ENCODE measurements around the gene ATP5MC3. TPM values are rescaled to one million over a fixed set of nuclear protein-coding genes. Genes with fewer than 3 reads are reported as not detected.
A peak's percentile ranks its signal among the peaks of the same experiment; 100 is the strongest.

ATP5MC3 gene
- total RNA-seq, 1 experiment from 2014 or later = 287 TPM

- H3K4me3 ChIP-seq (ENCODE audit: low read depth in 2 of 2, low read length in 2 of 2) = peak overlapping the region; percentile 76 to 99; a peak in 3 of 4 replicates
- no peaks in the 10 kb centered on the region for H3K9me3 ChIP-seq (ENCODE audit: control insufficient read depth, insufficient read depth, low read depth, low read length)
- ATAC-seq (no peak), DNase-seq (ENCODE audit: low read depth, low spot score) (no peak)
- in situ Hi-C loops (cut with HindIII; ENCODE audit: low pct_unique_long_range_greater_than_20kb, low sequenced_read_pairs) = no loop called here
- BruUV-seq (replicated peaks) = no TSS peak
- ChIA-PET CTCF (no interaction called here), POLR2A (interaction anchor here (0.7 to 1.2 kb wide), 3 partner anchors 16 to 128 kb away, joined by 3 read pairs; no protein-coding TSS in a partner anchor)
- no peak for TF ChIP-seq POLR2AphosphoS5 (IDR thresholded peaks at IDR 0.05; ENCODE audit: low read depth, low read length)
- TF ChIP-seq TCF7L2 (IDR thresholded peaks at IDR 0.05; ENCODE audit: low read depth, low read length) = no peak
- H3K27ac ChIP-seq (ENCODE audit: low read length) = peak overlapping the region; percentile 97
- peaks cover 7% of the 10 kb centered on the region for H3K36me3 ChIP-seq (ENCODE audit: control insufficient read depth, insufficient read depth, low read length)
- H3K4me1 ChIP-seq (ENCODE audit: control insufficient read depth, insufficient read depth, low read length) = peaks cover 13% of the 10 kb centered on the region
- H3K27me3 ChIP-seq (ENCODE audit: control insufficient read depth, insufficient read depth, low read length) = no peaks in the 10 kb centered on the region
- intact Hi-C loops (cut with micrococcal nuclease; ENCODE audit: unreplicated experiment) = no loop called here
These were observed 15.2 kb downstream of the ATP5MC3 start for GRCh38 chr2:175166216-175166824.

GRCh38 chr2:175164235-175164634 lies 17.3 kb downstream of the ATP5MC3 start:
- Histone ChIP-seq H3K27ac (ENCODE audit: low read length) (no peak overlapping the region), H3K4me3 (ENCODE audit: low read depth in 2 of 2, low read length in 2 of 2) (no peak overlapping the region), H3K36me3 (ENCODE audit: control insufficient read depth, insufficient read depth, low read length) (peaks cover 7% of the 10 kb centered on the region), H3K27me3 (ENCODE audit: control insufficient read depth, insufficient read depth, low read length) (no peaks in the 10 kb centered on the region), H3K4me1 (ENCODE audit: control insufficient read depth, insufficient read depth, low read length) (peaks cover 7% of the 10 kb centered on the region), H3K9me3 (ENCODE audit: control insufficient read depth, insufficient read depth, low read depth, low read length) (no peaks in the 10 kb centered on the region)
- CTCF ChIA-PET = no interaction called here
- no peak for DNase-seq (ENCODE audit: low read depth, low spot score)
- POLR2A ChIA-PET = no interaction called here
- no peak for ATAC-seq
- no TSS peak for BruUV-seq (replicated peaks)
- intact Hi-C loops (cut with micrococcal nuclease; ENCODE audit: unreplicated experiment) = no loop called here
- in situ Hi-C loops (cut with HindIII; ENCODE audit: low pct_unique_long_range_greater_than_20kb, low sequenced_read_pairs) = no loop called here
- TF ChIP-seq CTCF (IDR thresholded peaks at IDR 0.05) = no peak
- TF ChIP-seq POLR2AphosphoS5 (IDR thresholded peaks at IDR 0.05; ENCODE audit: low read depth, low read length) = no peak
- TF ChIP-seq TCF7L2 (IDR thresholded peaks at IDR 0.05; ENCODE audit: low read depth, low read length) = no peak
- TF ChIP-seq REST (IDR thresholded peaks at IDR 0.05; ENCODE audit: insufficient read depth in 1 of 2, low read depth in 2 of 2, low read length in 1 of 2) = no peak
- no peak for TF ChIP-seq SIN3A (IDR thresholded peaks at IDR 0.05; ENCODE audit: borderline replicate concordance, insufficient read depth, low read depth, low read length)

- H3K4me1 ChIP-seq (ENCODE audit: control insufficient read depth, insufficient read depth, low read length) = peaks cover 12% of the 10 kb centered on the region; the same call in 1 of the 2 replicates
- no peak overlapping the region for H3K27ac ChIP-seq (ENCODE audit: low read length)
- no peak overlapping the region for H3K4me3 ChIP-seq (ENCODE audit: low read depth in 2 of 2, low read length in 2 of 2)
- intact Hi-C loops (cut with micrococcal nuclease; ENCODE audit: unreplicated experiment) = no loop called here
- no peak for ATAC-seq
- in situ Hi-C loops (cut with HindIII; ENCODE audit: low pct_unique_long_range_greater_than_20kb, low sequenced_read_pairs) = no loop called here
- no peaks in the 10 kb centered on the region for H3K27me3 ChIP-seq (ENCODE audit: control insufficient read depth, insufficient read depth, low read length)
- ChIA-PET POLR2A (interaction anchor here (1.0 kb wide), 1 partner anchor 10 kb away, joined by 3 read pairs; the partner anchor contains the start of gene ATF2), CTCF (no interaction called here)
- no peaks in the 10 kb centered on the region for H3K36me3 ChIP-seq (ENCODE audit: control insufficient read depth, insufficient read depth, low read length)
- DNase-seq (ENCODE audit: low read depth, low spot score) = no peak
- no peaks in the 10 kb centered on the region for H3K9me3 ChIP-seq (ENCODE audit: control insufficient read depth, insufficient read depth, low read depth, low read length)
- no TSS peak for BruUV-seq (replicated peaks)
- TF ChIP-seq POLR2AphosphoS5 (IDR thresholded peaks at IDR 0.05; ENCODE audit: low read depth, low read length) (no peak), REST (IDR thresholded peaks at IDR 0.05; ENCODE audit: insufficient read depth in 1 of 2, low read depth in 2 of 2, low read length in 1 of 2) (no peak), SIN3A (IDR thresholded peaks at IDR 0.05; ENCODE audit: borderline replicate concordance, insufficient read depth, low read depth, low read length) (no peak), TCF7L2 (IDR thresholded peaks at IDR 0.05; ENCODE audit: low read depth, low read length) (no peak), CTCF (IDR thresholded peaks at IDR 0.05) (no peak)
These were observed 22.6 kb downstream of the ATP5MC3 start for GRCh38 chr2:175158894-175159293.
